Immature natural killer cell (primary cell): Measurements from ENCODE around the gene BLOC1S6. TPM values are rescaled to one million over a fixed set of nuclear protein-coding genes. Genes with fewer than 3 reads are reported as not detected.
A peak's percentile ranks its signal among the peaks of the same experiment; 100 is the strongest.
"Not testable (repeated sequence)": the region's sequence is repeated elsewhere in the genome, so short reads cannot be mapped to it uniquely, and the experiment has no call there.

Experiments
- DNase-seq, 3 donors: peaks; one replicate each; pipeline ENCODE4 v3.0.0; 2022; ENCODE audit warnings: mixed read lengths in 1 of 3
- H3K27ac Mint-ChIP-seq, 6 donors: one replicate each; pipeline ENCODE4 v1.8.0; 2020; ENCODE audit warnings: mixed read lengths in 6 of 6, mild to moderate bottlenecking in 5 of 6, inconsistent platforms in 4 of 6, moderate library complexity in 3 of 6
- H3K27me3 Mint-ChIP-seq, 3 donors: one replicate each; pipeline ENCODE4 v1.8.0; 2020 to 2021; ENCODE audit warnings: low read depth in 3 of 3, mild to moderate bottlenecking in 3 of 3, mixed read lengths in 3 of 3, moderate library complexity in 3 of 3, inconsistent platforms in 1 of 3
- H3K36me3 Mint-ChIP-seq, 3 donors: one replicate each; pipeline ENCODE4 v1.8.0; 2020; ENCODE audit warnings: mixed read lengths in 3 of 3, inconsistent platforms in 2 of 3, mild to moderate bottlenecking in 2 of 3
- H3K4me1 Mint-ChIP-seq, 2 donors: one replicate each; pipeline ENCODE4 v1.8.0; 2020; ENCODE audit warnings: inconsistent platforms in 2 of 2, mild to moderate bottlenecking in 2 of 2, mixed read lengths in 2 of 2, moderate library complexity in 1 of 2
- H3K4me3 Mint-ChIP-seq, 5 donors: one replicate each; pipeline ENCODE4 v1.8.0; 2020; ENCODE audit warnings: mild to moderate bottlenecking in 5 of 5, mixed read lengths in 5 of 5, inconsistent platforms in 3 of 5, moderate library complexity in 3 of 5
- H3K9me3 Mint-ChIP-seq, 6 donors: one replicate each; pipeline ENCODE4 v1.8.0; 2020; ENCODE audit warnings: mild to moderate bottlenecking in 6 of 6, mixed read lengths in 6 of 6, inconsistent platforms in 4 of 6, moderate library complexity in 3 of 6
- polyA plus RNA-seq, 3 donors: library from polyadenylated mRNA; unstranded; fragments of 300-500 nt; fragmentation: Illumina TruSeq; gene quantifications; one replicate each; pipeline ENCODE4 v1.2.3, GENCODE V29; 2021

The BLOC1S6 gene
- polyA plus RNA-seq, 3 donors from 2014 or later: 45.0 to 57.1 (median 52.1) TPM

GRCh38 chr15:45637141-45637540, 50.0 kb downstream of the BLOC1S6 start:
- H3K4me1 Mint-ChIP-seq: peaks cover 45 to 66% of the 10 kb centered on the region in 2 donors
- H3K27ac Mint-ChIP-seq: peak overlapping the region; percentile 91 to 98 (median 96)
- peaks cover 0 to 11% (median 0%) of the 10 kb centered on the region in 3 donors for H3K36me3 Mint-ChIP-seq
- DNase-seq: no peak
- peaks cover 0 to 5% (median 3%) of the 10 kb centered on the region in 3 donors for H3K27me3 Mint-ChIP-seq
- H3K9me3 Mint-ChIP-seq: no peaks in the 10 kb centered on the region
- peak overlapping the region; percentile 85 to 94 (median 87) for H3K4me3 Mint-ChIP-seq

GRCh38 chr15:45637552-45638033, 50.4 kb downstream of the BLOC1S6 start:
- Mint-ChIP-seq H3K36me3 (peaks cover 0 to 14% (median 1%) of the 10 kb centered on the region in 3 donors), H3K27me3 (peaks cover 0 to 5% (median 3%) of the 10 kb centered on the region in 3 donors), H3K9me3 (no peaks in the 10 kb centered on the region), H3K4me3 (peak overlapping the region; percentile 85 to 94 (median 87)), H3K27ac (peak overlapping the region; percentile 91 to 98 (median 96)), H3K4me1 (peaks cover 48 to 70% of the 10 kb centered on the region in 2 donors)
- peak; percentile 77 to 80 (median 78) for DNase-seq

- Mint-ChIP-seq H3K36me3 (peaks cover 0 to 16% (median 7%) of the 10 kb centered on the region in 3 donors), H3K9me3 (no peaks in the 10 kb centered on the region), H3K4me3 (no peak overlapping the region), H3K4me1 (peaks cover 54 to 90% of the 10 kb centered on the region in 2 donors), H3K27me3 (peaks cover 0 to 4% (median 0%) of the 10 kb centered on the region in 3 donors), H3K27ac (no peak overlapping the region)
- no peak for DNase-seq
These were observed 53.4 kb downstream of the BLOC1S6 start for GRCh38 chr15:45640616-45641015.

GRCh38 chr15:45641374-45641781, 54.2 kb downstream of the BLOC1S6 start:
- no peak overlapping the region for H3K27ac Mint-ChIP-seq
- peaks cover 0 to 4% (median 0%) of the 10 kb centered on the region in 3 donors for H3K27me3 Mint-ChIP-seq
- no peak for DNase-seq
- no peak overlapping the region for H3K4me3 Mint-ChIP-seq
- H3K9me3 Mint-ChIP-seq: no peaks in the 10 kb centered on the region
- peaks cover 0 to 16% (median 7%) of the 10 kb centered on the region in 3 donors for H3K36me3 Mint-ChIP-seq
- peaks cover 54 to 89% of the 10 kb centered on the region in 2 donors for H3K4me1 Mint-ChIP-seq

- no peaks in the 10 kb centered on the region for H3K9me3 Mint-ChIP-seq
- DNase-seq: no peak
- H3K27ac Mint-ChIP-seq: peak overlapping the region in 1 of 6 donors; percentile 9
- H3K4me3 Mint-ChIP-seq: no peak overlapping the region
- H3K27me3 Mint-ChIP-seq: peaks cover 0 to 4% (median 0%) of the 10 kb centered on the region in 3 donors
- peaks cover 50 to 85% of the 10 kb centered on the region in 2 donors for H3K4me1 Mint-ChIP-seq
- H3K36me3 Mint-ChIP-seq: peaks cover 0 to 16% (median 7%) of the 10 kb centered on the region in 3 donors
These were observed 55.1 kb downstream of the BLOC1S6 start for GRCh38 chr15:45641999-45642932.

- Mint-ChIP-seq H3K27me3 (peaks cover 0 to 1% (median 0%) of the 10 kb centered on the region in 3 donors), H3K27ac (no peak overlapping the region), H3K4me3 (no peak overlapping the region), H3K4me1 (peaks cover 38 to 76% of the 10 kb centered on the region in 2 donors), H3K9me3 (no peaks in the 10 kb centered on the region), H3K36me3 (peaks cover 0 to 15% (median 7%) of the 10 kb centered on the region in 3 donors)
- no peak for DNase-seq
These were observed 57.3 kb downstream of the BLOC1S6 start for GRCh38 chr15:45644437-45644836.

- H3K9me3 Mint-ChIP-seq: no peaks in the 10 kb centered on the region
- peak overlapping the region in 1 of 6 donors; percentile 24 for H3K27ac Mint-ChIP-seq
- H3K27me3 Mint-ChIP-seq: peaks cover 1 to 4% (median 2%) of the 10 kb centered on the region in 3 donors
- peaks cover 42 to 76% of the 10 kb centered on the region in 2 donors for H3K4me1 Mint-ChIP-seq
- H3K4me3 Mint-ChIP-seq: peak overlapping the region in 1 of 5 donors; percentile 8
- DNase-seq: no peak
- peaks cover 2 to 12% (median 10%) of the 10 kb centered on the region in 3 donors for H3K36me3 Mint-ChIP-seq
These were observed 58.1 kb downstream of the BLOC1S6 start for GRCh38 chr15:45645026-45645980.

- DNase-seq: no peak
- H3K27me3 Mint-ChIP-seq: peaks cover 1 to 4% (median 3%) of the 10 kb centered on the region in 3 donors
- no peak overlapping the region for H3K27ac Mint-ChIP-seq
- H3K4me1 Mint-ChIP-seq: peaks cover 45 to 75% of the 10 kb centered on the region in 2 donors
- H3K4me3 Mint-ChIP-seq: no peak overlapping the region
- no peaks in the 10 kb centered on the region for H3K9me3 Mint-ChIP-seq
- H3K36me3 Mint-ChIP-seq: peaks cover 4 to 14% (median 13%) of the 10 kb centered on the region in 3 donors
These were observed 59.0 kb downstream of the BLOC1S6 start for GRCh38 chr15:45646220-45646619.

- H3K4me1 Mint-ChIP-seq: peaks cover 43 to 60% of the 10 kb centered on the region in 2 donors
- H3K27ac Mint-ChIP-seq: no peak overlapping the region
- H3K9me3 Mint-ChIP-seq: no peaks in the 10 kb centered on the region
- peaks cover 4 to 10% (median 6%) of the 10 kb centered on the region in 3 donors for H3K36me3 Mint-ChIP-seq
- H3K27me3 Mint-ChIP-seq: peaks cover 0 to 5% (median 3%) of the 10 kb centered on the region in 3 donors
- no peak for DNase-seq
- H3K4me3 Mint-ChIP-seq: no peak overlapping the region
These were observed 60.6 kb downstream of the BLOC1S6 start for GRCh38 chr15:45647828-45648227.

- peak overlapping the region in 5 of 6 donors; percentile 9 to 84 (median 69) for H3K27ac Mint-ChIP-seq
- peaks cover 48 to 63% of the 10 kb centered on the region in 2 donors for H3K4me1 Mint-ChIP-seq
- DNase-seq: no peak
- H3K9me3 Mint-ChIP-seq: no peaks in the 10 kb centered on the region
- H3K4me3 Mint-ChIP-seq: peak overlapping the region in 2 of 5 donors; percentile 26 to 33
- H3K27me3 Mint-ChIP-seq: peaks cover 0 to 5% (median 3%) of the 10 kb centered on the region in 3 donors
- peaks cover 4 to 8% (median 6%) of the 10 kb centered on the region in 3 donors for H3K36me3 Mint-ChIP-seq
These were observed 61.5 kb downstream of the BLOC1S6 start for GRCh38 chr15:45648521-45649200.

GRCh38 chr15:45650007-45650406, 62.8 kb downstream of the BLOC1S6 start:
- peak overlapping the region; percentile 31 to 87 (median 66) for H3K4me3 Mint-ChIP-seq
- peak in 2 of 3 donors; percentile 21 to 31 for DNase-seq
- H3K27me3 Mint-ChIP-seq, H3K36me3 Mint-ChIP-seq, H3K9me3 Mint-ChIP-seq: not testable (repeated sequence)
- H3K27ac Mint-ChIP-seq: peak overlapping the region; percentile 4 to 90 (median 86)
- H3K4me1 Mint-ChIP-seq: peaks cover 52 to 66% of the 10 kb centered on the region in 2 donors

GRCh38 chr15:45650889-45651525, 63.8 kb downstream of the BLOC1S6 start:
- no peak overlapping the region for H3K4me3 Mint-ChIP-seq
- H3K27me3 Mint-ChIP-seq: peaks cover 0 to 5% (median 3%) of the 10 kb centered on the region in 3 donors
- no peak for DNase-seq
- H3K36me3 Mint-ChIP-seq: peaks cover 4 to 6% (median 6%) of the 10 kb centered on the region in 3 donors
- H3K27ac Mint-ChIP-seq: peak overlapping the region in 1 of 6 donors; percentile 84
- H3K4me1 Mint-ChIP-seq: peaks cover 45 to 61% of the 10 kb centered on the region in 2 donors
- H3K9me3 Mint-ChIP-seq: no peaks in the 10 kb centered on the region
